Stomach (tissue), 4 donors: ENCODE results near the gene OR10H4.

Experiments
- EP300 ChIP-seq: sonication (generic); formaldehyde crosslinking; IDR thresholded peaks from one replicate; pipeline ENCODE4 v1.6.1; 2017; ENCODE audit warnings: antibody characterized with exemption
- TF ChIP-seq, protein P1 (sequence below), 7 experiments: fragments of 450-650 bp in 4 of 7; fragments of 200-600 bp in 3 of 7; sonication (generic) in 3 of 7; IDR thresholded peaks; one replicate each; pipeline ENCODE4 v1.5.1; 2016 to 2019; ENCODE audit warnings: antibody characterized with exemption in 7 of 7, control low read depth in 2 of 7, mild to moderate bottlenecking in 1 of 7

- no peak for TF ChIP-seq EP300
- TF ChIP-seq, protein P1, sequence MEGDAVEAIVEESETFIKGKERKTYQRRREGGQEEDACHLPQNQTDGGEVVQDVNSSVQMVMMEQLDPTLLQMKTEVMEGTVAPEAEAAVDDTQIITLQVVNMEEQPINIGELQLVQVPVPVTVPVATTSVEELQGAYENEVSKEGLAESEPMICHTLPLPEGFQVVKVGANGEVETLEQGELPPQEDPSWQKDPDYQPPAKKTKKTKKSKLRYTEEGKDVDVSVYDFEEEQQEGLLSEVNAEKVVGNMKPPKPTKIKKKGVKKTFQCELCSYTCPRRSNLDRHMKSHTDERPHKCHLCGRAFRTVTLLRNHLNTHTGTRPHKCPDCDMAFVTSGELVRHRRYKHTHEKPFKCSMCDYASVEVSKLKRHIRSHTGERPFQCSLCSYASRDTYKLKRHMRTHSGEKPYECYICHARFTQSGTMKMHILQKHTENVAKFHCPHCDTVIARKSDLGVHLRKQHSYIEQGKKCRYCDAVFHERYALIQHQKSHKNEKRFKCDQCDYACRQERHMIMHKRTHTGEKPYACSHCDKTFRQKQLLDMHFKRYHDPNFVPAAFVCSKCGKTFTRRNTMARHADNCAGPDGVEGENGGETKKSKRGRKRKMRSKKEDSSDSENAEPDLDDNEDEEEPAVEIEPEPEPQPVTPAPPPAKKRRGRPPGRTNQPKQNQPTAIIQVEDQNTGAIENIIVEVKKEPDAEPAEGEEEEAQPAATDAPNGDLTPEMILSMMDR (IDR thresholded peaks at IDR 0.05), result no peak
Observed at GRCh38 chr19:15900504-15900903, 48.3 kb upstream of the OR10H4 start.
